Neural cell (in vitro differentiated cells): ENCODE data around the gene SHQ1. TPM values are rescaled to one million over a fixed set of nuclear protein-coding genes. Genes with fewer than 3 reads are reported as not detected.
A peak's percentile ranks its signal among the peaks of the same experiment; 100 is the strongest.

Source experiments
- H2AFZ ChIP-seq: fragments of 200-600, 300-800 bp; sonication (generic), shearing (Covaris generic); 2 replicates; pipeline ENCODE4 v1.6.0; 2014; ENCODE audit warnings: low read depth, mild to moderate bottlenecking, antibody characterized with exemption, low read length, moderate library complexity
- H3F3A ChIP-seq: fragments of 200-600 bp; shearing (Covaris generic); 2 replicates; pipeline ENCODE4 v1.6.1; 2016; ENCODE audit warnings: mild to moderate bottlenecking, moderate library complexity, mixed read lengths, antibody characterized with exemption, low read length; ENCODE audit not compliant: insufficient read depth, poor library complexity, severe bottlenecking
- H3K27ac ChIP-seq: fragments of 200-600, 300-800 bp; sonication (generic), shearing (Covaris generic); 2 replicates; pipeline ENCODE4 v1.5.1; 2014; ENCODE audit warnings: mild to moderate bottlenecking, low read length, moderate library complexity
- H3K27me3 ChIP-seq: fragments of 300-800, 200-600 bp; sonication (generic), shearing (Covaris generic); 2 replicates; pipeline ENCODE4 v1.6.0; 2014; ENCODE audit warnings: mild to moderate bottlenecking, low read depth, low read length, moderate library complexity; ENCODE audit not compliant: insufficient read depth
- H3K36me3 ChIP-seq: fragments of 300-800, 200-600 bp; sonication (generic), shearing (Covaris generic); 2 replicates; pipeline ENCODE4 v1.5.1; 2014; ENCODE audit warnings: mild to moderate bottlenecking, antibody characterized with exemption, low read length, moderate library complexity; ENCODE audit not compliant: insufficient read depth
- H3K4me2 ChIP-seq: fragments of 300-800, 200-600 bp; sonication (generic), shearing (Covaris generic); 2 replicates; pipeline ENCODE4 v1.6.0; 2014; ENCODE audit warnings: mild to moderate bottlenecking, low read length
- H3K4me3 ChIP-seq: fragments of 300-800, 200-600 bp; sonication (generic), shearing (Covaris generic); 2 replicates; pipeline ENCODE4 v1.5.1; 2014; ENCODE audit warnings: mild to moderate bottlenecking, low read length, moderate library complexity
- H3K79me2 ChIP-seq: fragments of 200-600 bp; shearing (Covaris generic); replicated peaks from 2 replicates; pipeline ENCODE4 v1.6.0; 2014; ENCODE audit warnings: mild to moderate bottlenecking, low read length, moderate library complexity; ENCODE audit not compliant: insufficient read depth
- H3K9ac ChIP-seq: fragments of 300-800, 200-600 bp; sonication (generic), shearing (Covaris generic); 2 replicates; pipeline ENCODE4 v1.6.1; 2016; ENCODE audit warnings: mild to moderate bottlenecking, low read length, mixed read lengths
- H3K9me2 ChIP-seq: fragments of 200-600 bp; shearing (Covaris generic); 2 replicates; pipeline ENCODE4 v1.6.1; 2016; ENCODE audit warnings: mild to moderate bottlenecking, low read length, mixed read lengths; ENCODE audit not compliant: insufficient read depth
- H3K9me3 ChIP-seq: fragments of 200-600, 300-800 bp; sonication (generic), shearing (Covaris generic); 2 replicates; pipeline ENCODE4 v1.6.1; 2016; ENCODE audit warnings: mild to moderate bottlenecking, mixed run types, low read length, moderate library complexity, mixed read lengths
- H4K20me1 ChIP-seq: fragments of 200-600 bp; shearing (Covaris generic); 2 replicates; pipeline ENCODE4 v1.6.1; 2016; ENCODE audit warnings: mild to moderate bottlenecking, mixed run types; ENCODE audit not compliant: insufficient read depth
- CTCF ChIP-seq: fragments of 450-650 bp; IDR thresholded peaks from 2 replicates; pipeline ENCODE4 v1.5.1; 2014; ENCODE audit warnings: antibody characterized with exemption, mild to moderate bottlenecking, moderate library complexity; ENCODE audit not compliant: poor library complexity, severe bottlenecking
- EZH2 ChIP-seq: fragments of 200-600, 300-800 bp; shearing (Covaris generic), sonication (generic); IDR thresholded peaks from 2 replicates; pipeline ENCODE4 v1.6.1; 2014; ENCODE audit warnings: antibody characterized with exemption, low read length, borderline replicate concordance, mild to moderate bottlenecking; ENCODE audit not compliant: insufficient read depth, poor library complexity, severe bottlenecking
- RAD21 ChIP-seq: fragments of 450-650 bp; conservative IDR thresholded peaks from 2 replicates; pipeline ENCODE4 v1.6.1; 2014; ENCODE audit warnings: antibody characterized with exemption, mild to moderate bottlenecking, moderate library complexity
- REST ChIP-seq: IDR thresholded peaks from 2 replicates; pipeline ENCODE4 v1.6.1; 2012; ENCODE audit warnings: borderline replicate concordance
- TAF1 ChIP-seq: IDR thresholded peaks from 2 replicates; pipeline ENCODE4 v1.6.1; 2012; ENCODE audit warnings: low read depth
- polyA plus RNA-seq: library from polyadenylated mRNA; depleted of rRNA; stranded (reverse); fragments of >200 nt; gene quantifications from 2 replicates; pipeline ENCODE4 v1.2.3, GENCODE V29; 2014

Gene SHQ1
- polyA plus RNA-seq, 1 donor from 2014 or later = 14.3 TPM

- Histone ChIP-seq H3K27me3 (no peaks in the 10 kb centered on the region), H3K4me3 (peak overlapping the region; percentile 57), H4K20me1 (no peaks in the 10 kb centered on the region), H3K4me2 (peak overlapping the region; percentile 51), H2AFZ (peak overlapping the region; percentile 29), H3K36me3 (no peaks in the 10 kb centered on the region), H3K79me2 (no peaks in the 10 kb centered on the region), H3F3A (no peaks in the 10 kb centered on the region), H3K9ac (peak overlapping the region; percentile 38), H3K9me3 (no peaks in the 10 kb centered on the region), H3K27ac (peak overlapping the region; percentile 43), H3K9me2 (no peaks in the 10 kb centered on the region)
- TF ChIP-seq RAD21 (peak; percentile 16), EZH2 (no peak), REST (peak; percentile 83), TAF1 (no peak)
These were observed 80.2 kb downstream of the SHQ1 start for GRCh38 chr3:72768006-72768441.

- H3K9me3 ChIP-seq = no peaks in the 10 kb centered on the region
- H3K9me2 ChIP-seq = no peaks in the 10 kb centered on the region
- no peaks in the 10 kb centered on the region for H3F3A ChIP-seq
- H3K27me3 ChIP-seq = no peaks in the 10 kb centered on the region
- TF ChIP-seq REST (no peak), CTCF (no peak), RAD21 (no peak)
- no peak overlapping the region for H3K9ac ChIP-seq
- H2AFZ ChIP-seq = no peak overlapping the region
- no peak overlapping the region for H3K27ac ChIP-seq
- no peaks in the 10 kb centered on the region for H3K36me3 ChIP-seq
- no peaks in the 10 kb centered on the region for H4K20me1 ChIP-seq
- no peak overlapping the region for H3K4me2 ChIP-seq
- H3K4me3 ChIP-seq = no peak overlapping the region
- H3K79me2 ChIP-seq = no peaks in the 10 kb centered on the region
These were observed 81.4 kb downstream of the SHQ1 start for GRCh38 chr3:72766866-72767265.
